ENCODE results near the gene ATPAF2.
A peak's percentile ranks its signal among the peaks of the same experiment; 100 is the strongest.

The ATPAF2 gene

GRCh38 chr17:18021372-18021771 is 17.6 kb downstream of the ATPAF2 start:
- H3K4me3 ChIP-seq (ENCODE audit: low read depth, low read length): no peak overlapping the region
- no peak for DNase-seq (ENCODE audit: low read depth)
- TF ChIP-seq CTCF (conservative IDR thresholded peaks at IDR 0.05; ENCODE audit: low read depth, low read length): no peak

- TF ChIP-seq CTCF (conservative IDR thresholded peaks at IDR 0.05; ENCODE audit: low read depth, low read length): no peak
- H3K4me3 ChIP-seq (ENCODE audit: low read depth, low read length): no peak overlapping the region
- no peak for DNase-seq (ENCODE audit: low read depth)
These were observed 18.0 kb downstream of the ATPAF2 start for GRCh38 chr17:18020971-18021370.

DNA sequence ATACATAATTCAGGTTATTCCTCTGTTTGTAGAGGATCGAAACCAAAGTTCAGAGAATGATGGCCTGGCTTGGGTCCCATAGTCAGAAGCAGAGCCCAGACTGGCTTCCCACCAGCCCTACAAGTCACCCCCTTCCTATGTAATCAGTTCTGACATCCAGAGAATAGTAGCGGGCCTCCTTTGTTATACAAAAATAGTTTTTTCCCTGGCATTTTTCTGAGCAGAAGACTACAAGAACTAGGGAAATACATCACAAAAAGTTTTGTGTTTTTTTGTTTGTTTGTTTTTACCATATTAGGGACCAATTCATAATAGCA is 19.2 kb downstream of the ATPAF2 start:
- DNase-seq (ENCODE audit: low read depth): no peak
- no peak overlapping the region for H3K4me3 ChIP-seq (ENCODE audit: low read depth, low read length)
- TF ChIP-seq CTCF (conservative IDR thresholded peaks at IDR 0.05; ENCODE audit: low read depth, low read length): no peak

DNA sequence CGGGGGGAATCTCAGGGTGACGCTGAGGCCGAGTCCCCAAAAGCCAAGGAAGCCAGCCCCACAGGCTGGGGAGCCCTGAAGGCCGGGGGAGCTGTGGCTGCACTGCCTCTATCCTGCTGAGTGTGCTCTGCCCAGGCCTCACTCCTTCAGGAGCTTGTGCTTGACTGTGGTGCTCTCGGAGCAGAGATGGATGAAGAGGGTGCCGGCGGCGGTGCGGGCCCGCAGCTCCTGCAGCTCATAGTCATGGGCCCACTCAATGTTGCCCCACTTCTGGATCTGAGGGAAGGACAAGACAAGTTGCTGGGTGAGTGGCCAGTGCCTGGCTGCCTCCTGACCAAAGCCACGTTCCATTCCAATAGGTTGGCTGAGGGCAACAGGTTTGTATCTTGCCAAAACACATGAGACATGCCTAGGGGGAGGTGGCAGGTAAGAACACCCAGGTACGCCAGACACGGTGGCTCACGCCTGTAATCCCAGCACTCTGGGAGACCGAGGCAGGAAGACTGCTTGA is 20.5 kb downstream of the ATPAF2 start:
- TF ChIP-seq CTCF (conservative IDR thresholded peaks at IDR 0.05; ENCODE audit: low read depth, low read length): no peak
- no peak overlapping the region for H3K4me3 ChIP-seq (ENCODE audit: low read depth, low read length)
- no peak for DNase-seq (ENCODE audit: low read depth)

GRCh38 chr17:18017958-18018357 is 21.0 kb downstream of the ATPAF2 start:
- H3K4me3 ChIP-seq (ENCODE audit: low read depth, low read length): no peak overlapping the region
- TF ChIP-seq CTCF (conservative IDR thresholded peaks at IDR 0.05; ENCODE audit: low read depth, low read length): no peak
- DNase-seq (ENCODE audit: low read depth): peak; percentile 64

DNA sequence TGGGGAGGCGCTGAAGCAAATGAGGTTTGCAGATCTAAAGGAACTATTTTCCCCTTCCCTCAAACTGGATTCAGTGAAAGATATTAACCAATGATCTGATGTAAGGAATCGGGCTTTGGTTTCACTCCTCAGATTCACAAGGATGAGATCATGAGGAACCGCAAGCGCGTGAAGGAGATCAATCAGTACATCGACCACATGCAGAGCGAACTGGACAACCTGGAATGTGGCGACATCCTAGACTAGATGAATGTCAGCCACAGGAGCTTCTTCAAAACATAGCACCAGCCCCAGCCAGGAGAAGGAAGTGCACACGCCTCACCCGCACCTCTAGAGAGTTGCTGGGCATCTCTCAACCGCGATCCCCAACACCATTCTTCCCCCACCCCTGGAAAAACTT is 22.5 kb downstream of the ATPAF2 start:
- H3K4me3 ChIP-seq (ENCODE audit: low read depth, low read length): no peak overlapping the region
- no peak for TF ChIP-seq CTCF (conservative IDR thresholded peaks at IDR 0.05; ENCODE audit: low read depth, low read length)
- no peak for DNase-seq (ENCODE audit: low read depth)

GRCh38 chr17:18015593-18015992 is 23.4 kb downstream of the ATPAF2 start:
- no peak for TF ChIP-seq CTCF (conservative IDR thresholded peaks at IDR 0.05; ENCODE audit: low read depth, low read length)
- DNase-seq (ENCODE audit: low read depth): no peak
- H3K4me3 ChIP-seq (ENCODE audit: low read depth, low read length): no peak overlapping the region

All from choroid plexus epithelial cell (primary cell).